ENCODE data around the gene UGT1A10. TPM values are rescaled to one million over a fixed set of nuclear protein-coding genes. Genes with fewer than 3 reads are reported as not detected.
"Not testable (repeated sequence)": the region's sequence is repeated elsewhere in the genome, so short reads cannot be mapped to it uniquely, and the experiment has no call there.

UGT1A10 gene
- total and polyA plus RNA-seq, 10 of the 15 experiments (the other 5 are each of a cell fraction or from before 2014, with no cell fraction given): not detected

DNA sequence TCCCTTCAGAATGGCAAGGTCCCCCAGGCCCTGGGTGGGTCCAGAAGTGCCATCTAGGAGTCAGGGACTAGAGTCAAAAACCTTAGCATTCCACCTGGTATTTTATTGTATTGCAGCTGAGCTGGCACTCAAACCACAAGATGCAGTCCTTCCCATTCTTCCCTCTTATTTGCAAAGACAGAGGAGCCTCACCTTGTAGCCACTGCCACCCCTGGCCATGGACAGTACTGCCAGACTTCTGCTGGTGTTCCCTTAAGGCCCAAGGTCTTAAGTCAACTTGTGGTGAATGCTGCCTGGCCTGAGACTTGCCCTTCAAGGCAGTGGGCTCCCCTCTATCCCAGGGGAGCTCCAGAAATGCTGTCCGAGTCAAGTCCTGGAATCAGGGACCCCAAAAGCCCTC, 6.9 kb downstream of the UGT1A10 start:
- H3K4me3 ChIP-seq: no peak overlapping the region
- ChIA-PET CTCF (no interaction called here), POLR2A (no interaction called here), RAD21 (ENCODE audit: unreplicated experiment) (no interaction called here), SMC1A (ENCODE audit: uncharacterized antibody, unreplicated experiment) (no interaction called here)
- no peak for ATAC-seq
- no peak overlapping the region for H3K4me2 ChIP-seq (ENCODE audit: control insufficient read depth, insufficient read depth)
- H3K79me2 ChIP-seq (ENCODE audit: control insufficient read depth, insufficient read depth, low read length): no peaks in the 10 kb centered on the region
- TF ChIP-seq RB1 (IDR thresholded peaks at IDR 0.05; ENCODE audit: borderline replicate concordance): no peak
- TF ChIP-seq, protein P1, sequence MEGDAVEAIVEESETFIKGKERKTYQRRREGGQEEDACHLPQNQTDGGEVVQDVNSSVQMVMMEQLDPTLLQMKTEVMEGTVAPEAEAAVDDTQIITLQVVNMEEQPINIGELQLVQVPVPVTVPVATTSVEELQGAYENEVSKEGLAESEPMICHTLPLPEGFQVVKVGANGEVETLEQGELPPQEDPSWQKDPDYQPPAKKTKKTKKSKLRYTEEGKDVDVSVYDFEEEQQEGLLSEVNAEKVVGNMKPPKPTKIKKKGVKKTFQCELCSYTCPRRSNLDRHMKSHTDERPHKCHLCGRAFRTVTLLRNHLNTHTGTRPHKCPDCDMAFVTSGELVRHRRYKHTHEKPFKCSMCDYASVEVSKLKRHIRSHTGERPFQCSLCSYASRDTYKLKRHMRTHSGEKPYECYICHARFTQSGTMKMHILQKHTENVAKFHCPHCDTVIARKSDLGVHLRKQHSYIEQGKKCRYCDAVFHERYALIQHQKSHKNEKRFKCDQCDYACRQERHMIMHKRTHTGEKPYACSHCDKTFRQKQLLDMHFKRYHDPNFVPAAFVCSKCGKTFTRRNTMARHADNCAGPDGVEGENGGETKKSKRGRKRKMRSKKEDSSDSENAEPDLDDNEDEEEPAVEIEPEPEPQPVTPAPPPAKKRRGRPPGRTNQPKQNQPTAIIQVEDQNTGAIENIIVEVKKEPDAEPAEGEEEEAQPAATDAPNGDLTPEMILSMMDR (IDR thresholded peaks at IDR 0.05 in 2 of 3, conservative IDR thresholded peaks at IDR 0.05 in 1 of 3; ENCODE audit: control insufficient read depth in 2 of 3, extremely low read depth in 1 of 3, insufficient read depth in 1 of 3, low read depth in 3 of 3, low read length in 3 of 3): 0 out of 6 replicates have a peak, but pooled peaks of 2 of the 3 experiments have one; percentile 4 to 17
- WGBS (ENCODE audit: insufficient coverage, insufficient replicate concordance, low lambda C conversion rate, missing lambda C conversion rate): 0% methylated on average over 1 of the region's 1 CpG
- no peaks in the 10 kb centered on the region for H4K20me1 ChIP-seq (ENCODE audit: control insufficient read depth, insufficient read depth)
- DNase-seq (ENCODE audit: low read depth, low spot score): no peak
- H3K27me3 ChIP-seq (replicated peaks in 1 of 2; ENCODE audit: control insufficient read depth in 2 of 2, insufficient read depth in 2 of 2, low read length in 1 of 2): no peaks in the 10 kb centered on the region
- intact Hi-C loops (cut with micrococcal nuclease; ENCODE audit: unreplicated experiment) (no loop called here), in situ Hi-C loops (cut with MboI) (no loop called here)
- no peaks in the 10 kb centered on the region for H3K4me1 ChIP-seq (ENCODE audit: control insufficient read depth, insufficient read depth, low read length)
- H3K36me3 ChIP-seq (ENCODE audit: control insufficient read depth in 2 of 2, insufficient read depth in 2 of 2, low read length in 1 of 2): no peaks in the 10 kb centered on the region
- no peak overlapping the region for H2AFZ ChIP-seq (ENCODE audit: control insufficient read depth, low read depth, low read length)
- FAIRE-seq: no peak
- no TSS peak for BruUV-seq (replicated peaks)
- H3K9ac ChIP-seq (ENCODE audit: control insufficient read depth, insufficient read depth, low read length): no peak overlapping the region
- H3K9me3 ChIP-seq (replicated peaks; ENCODE audit: control insufficient read depth, insufficient read depth, low read length): no peaks in the 10 kb centered on the region; the same call in 2 of the 3 replicates
- no peak overlapping the region for H3K27ac ChIP-seq (ENCODE audit: control insufficient read depth, insufficient read depth)

DNA sequence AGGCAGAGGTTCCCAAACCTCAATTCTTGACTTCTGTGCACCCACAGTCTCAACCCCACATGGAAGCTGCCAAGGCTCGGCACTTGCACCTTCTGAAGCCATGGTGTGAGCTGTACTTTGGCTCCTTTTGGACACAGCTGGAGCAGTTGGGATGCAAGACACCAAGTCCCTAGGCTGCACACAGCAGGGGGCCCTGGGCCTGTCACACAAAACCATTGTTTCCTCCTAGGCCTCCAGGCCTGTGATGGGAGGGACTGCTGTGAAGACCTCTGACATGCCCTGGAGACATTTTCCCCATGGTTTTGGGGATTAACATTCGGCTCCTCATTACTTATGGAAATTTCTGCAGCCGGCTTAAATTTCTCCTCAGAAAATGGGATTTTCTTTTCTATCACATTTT, 9.8 kb downstream of the UGT1A10 start:
- H3K79me2 ChIP-seq (ENCODE audit: control insufficient read depth, insufficient read depth, low read length); DNase-seq (ENCODE audit: low read depth, low spot score); POLR2A ChIA-PET; H3K27ac ChIP-seq (ENCODE audit: control insufficient read depth, insufficient read depth); intact Hi-C loops (cut with micrococcal nuclease; ENCODE audit: unreplicated experiment); H3K9me3 ChIP-seq (replicated peaks; ENCODE audit: control insufficient read depth, insufficient read depth, low read length); FAIRE-seq; H3K4me2 ChIP-seq (ENCODE audit: control insufficient read depth, insufficient read depth); H4K20me1 ChIP-seq (ENCODE audit: control insufficient read depth, insufficient read depth); SMC1A ChIA-PET (ENCODE audit: uncharacterized antibody, unreplicated experiment); RAD21 ChIA-PET (ENCODE audit: unreplicated experiment); H2AFZ ChIP-seq (ENCODE audit: control insufficient read depth, low read depth, low read length); ATAC-seq; CTCF ChIA-PET; H3K9ac ChIP-seq (ENCODE audit: control insufficient read depth, insufficient read depth, low read length); in situ Hi-C loops (cut with MboI); H3K4me3 ChIP-seq; H3K36me3 ChIP-seq (ENCODE audit: control insufficient read depth in 2 of 2, insufficient read depth in 2 of 2, low read length in 1 of 2); BruUV-seq (replicated peaks); H3K27me3 ChIP-seq (replicated peaks in 1 of 2; ENCODE audit: control insufficient read depth in 2 of 2, insufficient read depth in 2 of 2, low read length in 1 of 2); H3K4me1 ChIP-seq (ENCODE audit: control insufficient read depth, insufficient read depth, low read length): not testable (repeated sequence)
- WGBS (ENCODE audit: insufficient coverage, insufficient replicate concordance, low lambda C conversion rate, missing lambda C conversion rate): 27% methylated on average over 3 of the region's 3 CpGs

Data from GM12878 (cell line).